SK-N-MC (cell line): ENCODE results near the gene FAHD2A.

ENCODE experiments used
- EZH2 ChIP-seq: fragments of 200-600 bp; sonication (generic); IDR thresholded peaks from one replicate; pipeline ENCODE4 v1.6.1; 2017; ENCODE audit warnings: antibody characterized with exemption
- FOXP2 ChIP-seq: optimal IDR thresholded peaks from 2 replicates; pipeline ENCODE3; 2011; ENCODE audit warnings: mild to moderate bottlenecking, moderate library complexity; ENCODE audit not compliant: insufficient read depth; ENCODE audit errors: extremely low read length, control extremely low read depth
- POLR2AphosphoS5 ChIP-seq: IDR thresholded peaks from 2 replicates; pipeline ENCODE4 v1.6.1; 2012; ENCODE audit warnings: mild to moderate bottlenecking, low read depth, low read length, borderline replicate concordance

DNA sequence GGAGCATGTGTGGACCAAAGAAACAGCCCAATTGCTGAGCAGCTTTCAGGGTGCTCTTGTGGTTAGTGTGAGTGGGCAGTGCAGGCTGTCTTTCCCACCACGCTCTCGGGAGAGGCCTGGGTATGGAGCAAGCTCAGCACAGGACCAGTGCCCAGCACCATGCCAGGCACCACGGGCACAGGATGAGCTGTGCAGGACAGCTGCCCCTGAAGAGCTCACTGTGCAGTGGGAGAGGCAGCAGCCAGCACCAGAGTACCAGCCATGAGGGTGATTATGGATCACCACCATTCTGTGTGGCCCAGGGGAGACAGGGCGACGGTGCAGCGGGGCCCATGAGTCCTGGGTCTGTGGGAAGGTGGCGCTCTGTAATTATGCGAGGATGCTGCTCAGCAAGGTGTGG is 29.7 kb upstream of the FAHD2A start:
- TF ChIP-seq POLR2AphosphoS5 (no peak), EZH2 (no peak), FOXP2 (no peak)
